Measurements from ENCODE around the gene CCDC194.

Gene CCDC194

DNA sequence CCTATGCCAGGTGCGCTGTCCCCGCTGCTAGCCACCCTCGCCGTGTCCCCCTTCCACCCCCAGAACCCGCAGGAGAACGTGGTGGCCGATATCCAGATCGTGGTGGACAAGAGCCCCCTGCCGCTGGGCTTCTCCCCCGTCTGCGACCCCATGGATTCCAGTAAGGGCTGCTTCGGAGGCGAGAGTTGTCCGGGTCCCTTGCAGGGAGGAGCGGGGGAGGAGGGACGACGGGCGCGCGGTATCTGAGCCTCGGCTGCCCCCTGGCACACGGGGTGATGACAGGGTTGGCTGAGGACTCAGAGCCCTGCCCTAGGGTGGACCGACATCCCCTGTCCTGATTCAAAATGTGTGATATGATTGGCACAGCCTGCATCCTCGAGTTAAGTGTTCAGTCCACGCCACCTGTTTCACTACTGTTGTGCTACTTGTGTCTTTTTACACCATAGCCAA is 26.5 kb upstream of the CCDC194 start:
- Histone ChIP-seq H3K36me3 (ENCODE audit: control insufficient read depth, insufficient read depth, low read length) (peaks cover 17% of the 10 kb centered on the region), H3K4me1 (ENCODE audit: control insufficient read depth, insufficient read depth, low read length, poor library complexity, severe bottlenecking) (peaks cover 3% of the 10 kb centered on the region), H3K4me3 (ENCODE audit: extremely low read depth, insufficient read depth, low read length, poor library complexity, severe bottlenecking) (peak overlapping the region; percentile 85), H3K27ac (ENCODE audit: low read depth, low read length, severe bottlenecking) (no peak overlapping the region), H3K9me3 (ENCODE audit: control insufficient read depth, low read length) (no peaks in the 10 kb centered on the region)
- 10 to 17% methylated on average over 14 to 21 of the region's 25 CpGs for WGBS, 2 experiments (ENCODE audit: insufficient coverage in 2 of 2)

- H3K27ac ChIP-seq (ENCODE audit: low read depth, low read length, severe bottlenecking) = peak within 1 kb of the TSS; percentile 94
- 1% methylated on average over 46 to 57 of the region's 85 CpGs for WGBS, 2 experiments (ENCODE audit: insufficient coverage in 2 of 2)
- H3K4me1 ChIP-seq (ENCODE audit: control insufficient read depth, insufficient read depth, low read length, poor library complexity, severe bottlenecking) = peaks cover 8% of the 10 kb centered on the region
- peaks cover 17% of the 10 kb centered on the region for H3K36me3 ChIP-seq (ENCODE audit: control insufficient read depth, insufficient read depth, low read length)
- peak within 1 kb of the TSS; percentile 85 for H3K4me3 ChIP-seq (ENCODE audit: extremely low read depth, insufficient read depth, low read length, poor library complexity, severe bottlenecking)
- no peaks in the 10 kb centered on the region for H3K9me3 ChIP-seq (ENCODE audit: control insufficient read depth, low read length)
Observed at GRCh38 chr19:17419621-17420474, 25.9 kb upstream of the CCDC194 start, which contains the start of gene MVB12A. Gene MVB12A, plus strand, starts transcription at chr19:17420047. Its CDS starts 89 bp downstream, at chr19:17420136.

DNA sequence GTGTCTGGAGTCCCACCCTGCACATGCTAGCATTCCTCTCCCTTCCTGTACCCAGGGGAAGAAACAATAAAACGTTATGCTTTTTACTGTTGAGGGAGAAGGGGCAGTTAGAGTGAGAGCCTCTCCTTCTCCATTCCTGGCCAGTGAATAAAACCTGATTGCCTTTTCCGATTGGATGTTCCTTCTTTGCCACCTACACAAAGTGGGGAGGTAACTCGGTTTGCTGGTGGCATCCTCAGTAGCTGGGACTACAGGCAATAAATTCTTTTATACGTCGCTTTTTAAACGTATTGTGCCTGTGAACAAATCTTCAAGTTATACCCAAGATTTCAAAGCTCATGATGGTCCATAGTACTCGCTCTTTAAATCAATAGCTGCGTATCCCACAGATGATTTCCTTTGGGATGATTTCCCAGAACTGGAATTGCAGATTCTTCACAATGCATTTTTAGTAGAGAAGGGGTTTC is 25.2 kb upstream of the CCDC194 start:
- H3K36me3 ChIP-seq (ENCODE audit: control insufficient read depth, insufficient read depth, low read length) = peaks cover 17% of the 10 kb centered on the region
- H3K9me3 ChIP-seq (ENCODE audit: control insufficient read depth, low read length) = no peaks in the 10 kb centered on the region
- WGBS, 2 experiments (ENCODE audit: insufficient coverage in 2 of 2) = 58 to 73% methylated on average over 7 to 8 of the region's 8 CpGs
- peak overlapping the region; percentile 85 for H3K4me3 ChIP-seq (ENCODE audit: extremely low read depth, insufficient read depth, low read length, poor library complexity, severe bottlenecking)
- H3K27ac ChIP-seq (ENCODE audit: low read depth, low read length, severe bottlenecking) = peak overlapping the region; percentile 94
- peaks cover 6% of the 10 kb centered on the region for H3K4me1 ChIP-seq (ENCODE audit: control insufficient read depth, insufficient read depth, low read length, poor library complexity, severe bottlenecking)

DNA sequence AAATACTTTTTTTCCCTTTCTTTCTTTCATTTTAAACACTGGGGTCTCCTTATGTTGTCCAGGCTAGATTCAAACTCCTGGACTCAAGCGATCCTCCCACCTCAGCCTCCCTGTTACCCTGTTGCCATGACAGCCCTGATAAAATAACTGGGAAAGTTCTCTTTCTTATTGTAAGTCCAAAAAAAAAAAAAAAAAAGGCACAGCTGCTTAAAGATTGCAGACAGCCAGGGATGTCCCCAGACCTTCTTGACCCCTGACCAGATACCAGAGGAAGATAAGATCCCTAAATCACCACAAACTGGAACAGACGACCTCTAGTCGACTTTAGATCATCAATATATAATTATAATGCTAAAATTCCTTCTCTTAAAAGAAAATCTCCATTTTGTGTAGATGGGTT is 24.7 kb upstream of the CCDC194 start:
- H3K4me1 ChIP-seq (ENCODE audit: control insufficient read depth, insufficient read depth, low read length, poor library complexity, severe bottlenecking) = peaks cover 6% of the 10 kb centered on the region
- no peaks in the 10 kb centered on the region for H3K9me3 ChIP-seq (ENCODE audit: control insufficient read depth, low read length)
- H3K4me3 ChIP-seq (ENCODE audit: extremely low read depth, insufficient read depth, low read length, poor library complexity, severe bottlenecking) = peak overlapping the region; percentile 85
- no CpG with 5 or more reads among the region's 3 CpGs for WGBS, 2 experiments (ENCODE audit: insufficient coverage in 2 of 2)
- H3K27ac ChIP-seq (ENCODE audit: low read depth, low read length, severe bottlenecking) = peak overlapping the region; percentile 94
- peaks cover 17% of the 10 kb centered on the region for H3K36me3 ChIP-seq (ENCODE audit: control insufficient read depth, insufficient read depth, low read length)

- no peaks in the 10 kb centered on the region for H3K36me3 ChIP-seq (ENCODE audit: control insufficient read depth, insufficient read depth, low read length)
- peaks cover 12% of the 10 kb centered on the region for H3K4me1 ChIP-seq (ENCODE audit: control insufficient read depth, insufficient read depth, low read length, poor library complexity, severe bottlenecking)
- H3K4me3 ChIP-seq (ENCODE audit: extremely low read depth, insufficient read depth, low read length, poor library complexity, severe bottlenecking) = no peak overlapping the region
- no peaks in the 10 kb centered on the region for H3K9me3 ChIP-seq (ENCODE audit: control insufficient read depth, low read length)
- peak overlapping the region; percentile 81 for H3K27ac ChIP-seq (ENCODE audit: low read depth, low read length, severe bottlenecking)
- 21 to 25% methylated on average over 4 of the region's 6 CpGs for WGBS, 2 experiments (ENCODE audit: insufficient coverage in 2 of 2)
Observed at GRCh38 chr19:17415121-17415520, 21.1 kb upstream of the CCDC194 start.

GRCh38 chr19:17414097-17414496 is 20.1 kb upstream of the CCDC194 start:
- no peak overlapping the region for H3K4me3 ChIP-seq (ENCODE audit: extremely low read depth, insufficient read depth, low read length, poor library complexity, severe bottlenecking)
- peaks cover 12% of the 10 kb centered on the region for H3K4me1 ChIP-seq (ENCODE audit: control insufficient read depth, insufficient read depth, low read length, poor library complexity, severe bottlenecking)
- 91 to 95% methylated on average over 8 of the region's 8 CpGs for WGBS, 2 experiments (ENCODE audit: insufficient coverage in 2 of 2)
- H3K27ac ChIP-seq (ENCODE audit: low read depth, low read length, severe bottlenecking) = peak overlapping the region; percentile 5
- no peaks in the 10 kb centered on the region for H3K36me3 ChIP-seq (ENCODE audit: control insufficient read depth, insufficient read depth, low read length)
- no peaks in the 10 kb centered on the region for H3K9me3 ChIP-seq (ENCODE audit: control insufficient read depth, low read length)

DNA sequence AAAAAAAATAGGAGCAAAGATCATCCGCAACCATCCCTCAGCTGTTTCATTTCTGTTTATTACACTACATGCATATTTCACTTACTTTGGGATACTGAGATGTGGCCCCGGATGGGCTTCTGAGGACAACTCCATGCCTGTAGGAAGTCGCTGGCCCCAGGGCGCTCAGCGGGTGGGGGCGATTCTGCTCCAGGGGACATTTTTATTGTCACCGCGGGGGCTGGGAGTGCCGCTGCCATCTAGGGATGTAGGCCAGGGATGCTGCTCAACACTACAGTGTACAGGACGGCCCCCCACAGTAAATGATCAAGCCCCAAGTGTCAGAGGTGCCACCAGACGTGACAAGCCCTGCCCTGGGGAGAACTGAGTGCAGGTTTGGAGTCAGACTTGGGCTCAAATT is 17.8 kb upstream of the CCDC194 start:
- Histone ChIP-seq H3K27ac (ENCODE audit: low read depth, low read length, severe bottlenecking) (peak overlapping the region; percentile 92), H3K4me3 (ENCODE audit: extremely low read depth, insufficient read depth, low read length, poor library complexity, severe bottlenecking) (no peak overlapping the region)
- WGBS, 2 experiments (ENCODE audit: insufficient coverage in 2 of 2) = 77 to 91% methylated on average over 9 to 10 of the region's 11 CpGs

DNA sequence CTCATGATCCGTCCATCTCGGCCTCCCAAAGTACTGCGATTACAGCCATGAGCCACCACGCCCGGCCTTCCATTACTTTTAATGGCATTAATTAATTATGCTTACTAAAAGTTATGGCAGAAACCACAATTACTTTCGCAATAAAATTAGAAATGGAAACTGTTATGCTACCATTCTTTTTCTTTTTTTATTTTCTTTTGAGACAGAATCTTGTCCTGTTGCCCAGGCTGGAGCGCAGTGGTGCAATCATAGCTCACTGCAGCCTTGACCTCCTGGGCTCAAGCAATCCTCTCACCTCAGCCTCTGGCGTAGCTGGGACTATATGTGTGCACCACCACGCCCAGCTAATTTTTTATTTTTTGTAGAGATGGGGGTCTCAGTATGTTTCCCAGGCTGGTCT is 16.0 kb upstream of the CCDC194 start:
- H3K36me3 ChIP-seq (ENCODE audit: control insufficient read depth, insufficient read depth, low read length) = no peaks in the 10 kb centered on the region
- no peaks in the 10 kb centered on the region for H3K9me3 ChIP-seq (ENCODE audit: control insufficient read depth, low read length)
- 94 to 100% methylated on average over 2 to 5 of the region's 9 CpGs for WGBS, 2 experiments (ENCODE audit: insufficient coverage in 2 of 2)
- peaks cover 19% of the 10 kb centered on the region for H3K4me1 ChIP-seq (ENCODE audit: control insufficient read depth, insufficient read depth, low read length, poor library complexity, severe bottlenecking)
- no peak overlapping the region for H3K27ac ChIP-seq (ENCODE audit: low read depth, low read length, severe bottlenecking)
- no peak overlapping the region for H3K4me3 ChIP-seq (ENCODE audit: extremely low read depth, insufficient read depth, low read length, poor library complexity, severe bottlenecking)

More for the DNA sequence above, 17.8 kb upstream of the CCDC194 start:
- no peaks in the 10 kb centered on the region for H3K36me3 ChIP-seq (ENCODE audit: control insufficient read depth, insufficient read depth, low read length)
- peaks cover 12% of the 10 kb centered on the region for H3K4me1 ChIP-seq (ENCODE audit: control insufficient read depth, insufficient read depth, low read length, poor library complexity, severe bottlenecking)
- H3K9me3 ChIP-seq (ENCODE audit: control insufficient read depth, low read length) = no peaks in the 10 kb centered on the region

- WGBS, 2 experiments (ENCODE audit: insufficient coverage in 2 of 2) = 83 to 94% methylated on average over 1 to 2 of the region's 2 CpGs
- Histone ChIP-seq H3K27ac (ENCODE audit: low read depth, low read length, severe bottlenecking) (peak overlapping the region; percentile 41), H3K4me3 (ENCODE audit: extremely low read depth, insufficient read depth, low read length, poor library complexity, severe bottlenecking) (no peak overlapping the region), H3K9me3 (ENCODE audit: control insufficient read depth, low read length) (no peaks in the 10 kb centered on the region), H3K4me1 (ENCODE audit: control insufficient read depth, insufficient read depth, low read length, poor library complexity, severe bottlenecking) (peaks cover 12% of the 10 kb centered on the region), H3K36me3 (ENCODE audit: control insufficient read depth, insufficient read depth, low read length) (no peaks in the 10 kb centered on the region)
Observed at GRCh38 chr19:17406887-17407196, 12.8 kb upstream of the CCDC194 start.

GRCh38 chr19:17406046-17406886 is 12.3 kb upstream of the CCDC194 start:
- Histone ChIP-seq H3K4me1 (ENCODE audit: control insufficient read depth, insufficient read depth, low read length, poor library complexity, severe bottlenecking) (peaks cover 12% of the 10 kb centered on the region), H3K27ac (ENCODE audit: low read depth, low read length, severe bottlenecking) (peak overlapping the region; percentile 41), H3K9me3 (ENCODE audit: control insufficient read depth, low read length) (no peaks in the 10 kb centered on the region), H3K36me3 (ENCODE audit: control insufficient read depth, insufficient read depth, low read length) (no peaks in the 10 kb centered on the region), H3K4me3 (ENCODE audit: extremely low read depth, insufficient read depth, low read length, poor library complexity, severe bottlenecking) (no peak overlapping the region)
- 91 to 94% methylated on average over 6 to 8 of the region's 10 CpGs for WGBS, 2 experiments (ENCODE audit: insufficient coverage in 2 of 2)
